SHP77 (cell line): ENCODE measurements around the gene MPDU1.

ENCODE experiments used
- DNase-seq, 2 experiments: peaks; one replicate each; lab custom pipeline; 2025; lab: John Stamatoyannopoulos, UW

MPDU1 gene

DNA sequence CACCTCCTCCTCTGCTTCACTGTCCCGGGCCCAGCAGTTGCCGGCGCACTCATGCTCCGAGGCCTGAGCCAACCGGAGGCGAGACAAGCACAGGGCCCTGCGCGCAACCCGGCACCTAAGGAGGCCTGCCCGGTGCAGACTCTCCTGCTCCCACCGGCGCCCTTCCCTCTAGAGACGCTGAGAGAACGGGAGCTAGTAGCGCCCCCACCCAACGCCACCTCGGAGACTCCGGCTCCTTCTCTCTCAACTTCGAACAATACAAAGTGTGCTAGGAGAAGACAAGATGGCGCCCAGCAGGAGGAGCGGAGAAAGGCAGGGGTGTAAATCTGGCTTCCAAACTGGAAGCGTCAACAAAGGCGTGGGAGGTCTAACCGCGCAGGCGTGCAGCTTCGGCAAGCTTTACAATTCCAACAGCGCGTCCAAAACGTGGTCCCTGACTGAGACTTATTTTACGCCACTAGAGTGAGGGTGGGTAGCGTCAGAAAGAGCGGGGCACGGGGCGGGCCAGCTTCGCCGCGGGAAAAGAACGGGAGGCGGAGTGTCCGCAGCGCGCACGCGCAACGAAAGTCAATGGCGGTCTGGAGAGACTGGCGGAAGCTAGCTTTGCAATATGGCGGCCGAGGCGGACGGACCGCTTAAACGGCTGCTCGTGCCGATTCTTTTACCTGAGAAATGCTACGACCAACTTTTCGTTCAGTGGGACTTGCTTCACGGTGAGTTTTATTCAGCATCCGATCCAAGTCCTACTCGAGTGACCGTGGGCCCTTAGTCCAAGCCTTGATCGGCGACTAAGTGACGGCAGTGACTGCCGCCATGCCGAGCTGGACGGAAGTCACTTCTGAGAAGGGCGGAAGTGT lies at the start of gene MPDU1:
Gene MPDU1 (plus strand): TSS at position 600 of the 857 bp plus-strand sequence. CDS start 11 bp downstream, at position 611.
- peak; percentile 98 for DNase-seq

DNA sequence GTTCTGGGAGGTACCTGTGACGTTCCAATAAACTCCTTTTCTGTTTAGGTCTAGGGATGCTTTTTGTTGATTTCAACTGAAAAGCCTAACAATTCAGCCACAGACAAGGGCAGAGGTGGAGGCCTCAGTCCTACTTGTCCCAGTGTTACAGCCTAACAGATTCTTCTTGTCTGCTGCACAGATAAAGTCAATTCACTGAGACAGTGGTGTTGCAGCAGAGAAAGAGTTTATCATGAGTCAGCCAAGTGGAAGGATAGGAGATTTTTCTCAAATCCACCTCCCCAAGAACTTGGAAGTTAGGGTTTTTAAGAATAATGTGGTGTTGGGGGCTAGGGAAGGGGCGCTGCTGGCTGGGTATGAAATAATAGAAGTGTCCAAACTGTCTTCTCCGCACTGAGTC lies 45.6 kb upstream of the MPDU1 start:
- no peak for DNase-seq

DNA sequence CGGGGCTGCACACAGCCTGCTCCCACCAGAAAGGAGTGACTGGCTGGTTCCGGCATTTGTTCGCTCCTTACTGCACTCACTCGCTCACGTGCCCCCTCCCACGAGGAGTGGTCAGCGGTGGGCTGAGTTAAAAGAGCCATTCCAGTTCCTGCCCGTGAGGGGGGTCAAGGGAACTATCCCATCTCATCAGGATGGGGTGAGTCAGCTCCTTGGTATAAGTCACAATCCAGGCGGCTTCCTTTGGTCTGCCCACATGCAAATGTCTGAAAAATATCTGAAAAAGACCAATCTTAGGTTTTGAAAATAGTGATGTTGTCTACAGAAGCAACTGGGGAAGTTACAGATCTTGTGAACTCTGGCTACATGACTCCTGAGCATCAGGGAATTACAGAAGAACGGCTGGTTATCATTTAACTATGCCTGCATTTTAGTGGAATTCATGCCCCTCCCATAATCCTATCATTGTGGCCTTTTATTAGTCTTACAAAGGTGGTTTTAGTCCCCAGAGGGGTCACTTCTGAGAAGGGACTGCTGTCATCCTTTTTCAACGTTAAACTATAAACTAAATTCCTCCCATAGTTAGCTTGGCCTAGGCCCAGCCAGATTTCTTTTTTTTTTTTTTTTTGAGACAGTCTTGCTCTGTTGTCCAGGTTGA lies 44.6 kb upstream of the MPDU1 start:
- no peak for DNase-seq

DNA sequence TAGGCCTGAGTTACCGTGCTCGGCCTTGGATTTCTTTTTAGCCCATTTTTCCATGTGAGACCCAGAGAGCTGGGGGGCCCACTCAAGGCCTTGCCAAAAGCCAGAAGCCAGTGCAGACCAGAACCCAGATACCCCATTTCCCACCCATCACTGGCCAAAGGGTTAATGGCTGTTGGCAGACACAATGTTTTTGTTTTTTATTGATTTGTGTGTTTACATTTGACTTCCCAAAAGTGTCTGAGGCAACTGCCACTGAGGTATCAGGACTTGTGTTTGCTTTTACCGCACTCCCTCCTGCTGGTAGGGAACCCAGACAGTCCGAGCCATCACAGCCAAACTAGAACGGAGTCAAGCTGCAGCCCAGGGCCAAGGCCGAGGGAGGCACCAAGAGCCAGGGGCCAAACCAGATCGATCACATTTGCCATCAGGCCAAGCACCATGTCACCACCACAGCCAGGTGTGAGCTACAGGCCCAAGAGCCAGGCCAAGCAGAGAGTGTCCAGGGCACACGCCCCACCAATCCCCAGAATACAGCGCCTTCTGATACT lies 42.5 kb upstream of the MPDU1 start:
- no peak for DNase-seq

DNA sequence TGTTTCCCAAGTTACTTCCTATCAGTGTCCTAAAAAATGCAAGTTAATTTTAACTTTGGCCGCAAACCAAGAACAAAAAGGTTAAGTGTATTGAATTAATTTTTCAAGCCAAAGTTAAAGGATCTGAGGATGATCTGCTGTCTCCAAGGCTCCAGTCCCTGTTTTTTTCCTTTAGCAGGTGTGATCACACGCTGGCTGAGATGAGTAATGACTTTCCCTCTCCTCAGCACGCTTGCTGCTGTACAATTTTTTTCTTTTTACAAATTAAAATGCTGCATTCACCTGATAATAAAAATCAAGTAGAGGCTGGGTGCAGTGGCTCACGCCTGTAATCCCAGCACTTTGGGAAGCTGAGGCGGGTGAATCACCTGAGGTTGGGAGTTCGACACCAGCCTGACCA lies 38.7 kb upstream of the MPDU1 start:
- no peak for DNase-seq

DNA sequence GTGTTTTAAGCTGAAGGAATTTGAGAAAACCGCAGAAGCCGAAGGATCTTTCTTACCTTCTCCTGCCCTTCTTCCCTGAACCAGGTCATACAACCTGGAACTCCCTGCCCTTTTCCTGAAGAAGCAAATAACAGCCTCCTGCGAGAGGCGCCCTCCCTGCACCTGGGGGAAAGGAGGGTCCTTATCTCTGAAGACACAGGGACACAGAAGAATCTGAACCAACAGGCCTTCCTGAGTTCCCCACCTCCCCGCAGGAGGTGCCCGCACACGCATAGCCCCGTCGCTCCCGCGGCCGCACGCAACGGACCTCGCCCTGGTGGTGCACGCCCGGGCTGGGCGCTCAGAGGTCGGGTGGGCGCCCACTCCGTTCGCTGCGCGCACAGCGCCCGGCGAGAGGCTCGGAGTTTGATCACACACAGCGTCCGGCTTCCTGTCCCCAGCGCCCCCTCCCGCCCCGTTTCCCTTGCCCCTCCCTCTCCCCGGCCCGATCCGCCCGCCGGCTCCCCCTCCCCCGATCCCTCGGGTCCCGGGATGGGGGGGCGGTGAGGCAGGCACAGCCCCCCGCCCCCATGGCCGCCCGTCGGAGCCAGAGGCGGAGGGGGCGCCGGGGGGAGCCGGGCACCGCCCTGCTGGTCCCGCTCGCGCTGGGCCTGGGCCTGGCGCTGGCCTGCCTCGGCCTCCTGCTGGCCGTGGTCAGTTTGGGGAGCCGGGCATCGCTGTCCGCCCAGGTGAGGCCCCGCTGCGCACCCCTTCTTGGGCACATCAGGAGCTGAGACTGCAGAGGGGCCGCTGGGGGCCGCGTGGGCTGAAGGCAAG lies 34.9 kb upstream of the MPDU1 start, which contains the start of gene TNFSF12:
Gene TNFSF12 (plus strand): TSS at position 474 of the 816 bp plus-strand sequence. CDS start 96 bp downstream, at position 570.
- peak in 1 of 2 experiments; percentile 23 for DNase-seq

DNA sequence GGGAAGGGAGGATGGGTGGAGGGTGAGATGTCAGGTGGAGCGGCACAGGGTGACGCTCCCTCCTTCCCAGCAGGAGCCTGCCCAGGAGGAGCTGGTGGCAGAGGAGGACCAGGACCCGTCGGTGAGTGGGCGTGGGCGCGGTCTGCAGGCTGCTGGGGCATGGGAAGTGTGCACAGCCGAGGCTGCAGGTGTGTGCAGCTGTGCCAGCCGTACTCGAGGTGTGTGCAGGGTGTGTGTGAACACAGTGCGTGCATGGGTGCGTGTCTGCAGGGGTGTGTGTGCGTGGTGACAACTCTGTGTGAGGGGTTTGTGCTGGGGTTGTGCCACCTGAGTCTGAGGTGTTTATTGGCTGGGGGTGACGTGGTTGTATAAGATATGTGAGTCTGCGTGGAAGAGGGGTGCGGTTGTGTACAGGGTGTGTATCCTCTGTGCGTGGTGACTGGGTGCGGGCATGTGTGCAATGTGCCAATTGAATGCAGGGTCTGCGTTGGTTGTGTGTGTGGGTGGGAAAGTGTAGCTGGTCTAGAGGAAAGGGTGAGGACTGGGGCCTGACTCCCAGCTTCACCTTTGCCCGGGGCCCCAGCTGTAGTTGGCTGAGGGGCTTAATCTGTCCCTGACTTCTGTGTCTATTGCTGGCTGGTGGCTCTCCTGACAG lies 34.1 kb upstream of the MPDU1 start:
- DNase-seq: no peak

DNA sequence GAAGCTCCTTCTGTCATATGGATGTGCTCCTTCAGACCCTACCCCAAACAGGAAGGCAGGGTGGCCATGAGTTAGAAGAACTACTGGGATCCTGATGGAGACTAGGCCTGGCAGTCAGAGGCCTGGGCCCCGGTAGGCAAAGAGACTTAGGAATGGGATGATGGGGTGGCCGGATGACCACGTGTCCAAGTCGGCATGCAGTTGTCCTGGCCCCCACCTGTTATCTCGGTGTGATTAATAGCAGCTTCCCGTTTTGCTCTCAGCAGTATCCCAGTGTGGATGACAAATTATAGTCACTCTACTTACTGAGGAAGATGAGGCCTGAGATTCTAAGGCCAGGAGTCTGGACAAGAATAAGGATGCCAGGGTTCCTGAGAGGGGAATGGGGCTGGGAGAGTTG lies 33.3 kb upstream of the MPDU1 start:
- no peak for DNase-seq

DNA sequence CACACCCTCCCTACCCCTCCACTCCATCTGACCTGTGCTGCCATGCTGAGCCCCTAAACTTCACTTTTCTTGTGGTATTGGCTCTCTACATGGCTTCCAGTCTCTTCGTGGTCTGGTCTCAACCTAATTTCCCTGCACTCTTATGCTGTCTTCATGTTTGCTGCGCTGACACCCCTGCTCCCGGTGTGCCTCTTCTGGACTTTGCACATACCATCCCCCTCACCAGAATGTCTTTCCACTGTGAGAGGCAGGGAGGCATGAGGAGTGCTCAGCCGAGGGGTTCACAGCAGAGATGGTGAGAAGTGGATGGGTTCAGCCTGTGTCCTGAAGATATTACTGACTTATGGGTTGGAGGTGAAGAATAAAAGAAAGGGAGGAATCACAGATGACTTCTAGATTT lies 32.3 kb upstream of the MPDU1 start:
- no peak for DNase-seq

DNA sequence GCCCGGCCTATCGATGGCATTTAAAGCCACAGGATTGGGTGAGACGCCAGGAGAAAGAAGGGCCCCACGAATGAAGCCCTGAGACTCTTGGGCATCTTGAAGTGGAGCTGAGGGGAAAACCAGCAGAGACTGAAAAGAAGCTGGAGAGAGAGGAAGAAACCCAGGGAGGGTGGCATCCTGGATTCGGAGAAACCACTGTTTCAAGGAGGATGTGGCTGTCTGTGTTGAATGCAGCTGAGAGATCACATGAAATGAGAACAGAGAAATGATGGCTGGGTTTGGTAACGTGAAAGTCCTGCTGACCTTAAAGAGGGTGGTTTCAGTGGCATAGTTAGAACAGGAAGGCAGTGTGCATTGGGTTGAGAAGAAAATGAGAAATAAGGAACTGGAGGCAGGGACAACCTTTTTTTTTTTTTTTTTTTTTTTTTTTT lies 31.0 kb upstream of the MPDU1 start:
- DNase-seq: no peak

DNA sequence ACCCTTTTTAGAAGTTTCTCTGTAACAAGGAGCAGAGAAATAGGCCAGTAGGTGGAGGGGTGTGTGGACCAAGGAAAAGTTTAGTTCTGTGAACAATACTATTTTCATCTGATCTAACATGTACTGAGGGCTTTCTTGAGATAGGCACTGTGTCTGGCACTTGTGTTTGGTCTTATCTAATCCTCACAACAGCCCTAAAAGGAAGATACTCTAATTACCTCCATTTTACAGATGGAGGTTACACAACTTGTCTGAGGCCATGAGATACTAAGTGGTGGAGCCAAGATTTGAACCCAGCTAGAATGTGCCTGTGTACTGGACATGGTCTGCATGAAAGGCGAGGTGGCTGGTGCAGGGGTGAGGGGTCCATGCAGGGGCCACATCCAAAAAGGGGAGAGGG lies 30.3 kb upstream of the MPDU1 start:
- no peak for DNase-seq

DNA sequence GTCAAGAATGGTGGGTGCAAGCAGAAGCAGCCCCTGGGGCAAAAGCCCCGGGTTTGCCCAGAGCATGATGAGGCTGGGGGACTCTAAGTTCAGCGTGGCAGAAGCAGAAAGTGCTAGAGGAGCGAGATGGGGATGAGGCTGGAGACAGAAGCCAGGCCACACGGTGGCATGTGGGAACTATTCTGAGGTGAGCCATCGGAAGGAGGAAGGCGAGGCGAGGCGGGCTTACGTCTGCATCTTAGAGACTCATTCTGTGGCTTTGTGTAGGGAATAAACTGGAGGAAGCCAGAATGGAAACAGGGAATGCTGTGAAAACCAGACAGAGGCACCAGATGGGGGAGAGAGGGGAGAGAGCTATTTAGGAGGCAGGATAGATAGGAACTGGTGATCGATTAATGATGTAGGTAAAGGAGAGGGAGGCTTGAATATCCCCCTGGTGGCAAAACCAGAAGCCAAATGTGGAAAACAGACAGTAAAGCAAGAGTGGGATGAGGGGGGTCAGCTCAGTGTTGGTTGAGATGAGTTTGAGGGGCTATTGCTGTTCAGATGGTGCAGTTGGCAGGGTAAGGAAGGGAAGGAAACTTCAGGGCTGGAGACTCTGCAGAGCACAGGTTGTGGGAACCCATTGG lies 28.2 kb upstream of the MPDU1 start:
- DNase-seq: no peak

DNA sequence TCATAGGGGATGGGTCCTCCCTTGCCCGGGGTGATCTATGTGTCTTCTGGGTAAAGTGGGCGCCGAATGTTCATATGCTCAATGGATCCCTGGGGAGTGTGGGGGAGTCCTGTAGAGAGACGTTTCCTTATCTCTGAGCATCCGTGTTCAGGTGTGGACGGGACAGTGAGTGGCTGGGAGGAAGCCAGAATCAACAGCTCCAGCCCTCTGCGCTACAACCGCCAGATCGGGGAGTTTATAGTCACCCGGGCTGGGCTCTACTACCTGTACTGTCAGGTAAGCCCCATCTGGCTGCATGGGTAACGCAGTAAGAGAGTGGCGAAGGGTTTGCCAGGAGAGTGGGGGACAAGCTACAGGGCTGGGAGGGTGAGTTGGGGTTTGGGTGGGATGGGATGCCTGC lies 27.0 kb upstream of the MPDU1 start:
- DNase-seq: no peak

DNA sequence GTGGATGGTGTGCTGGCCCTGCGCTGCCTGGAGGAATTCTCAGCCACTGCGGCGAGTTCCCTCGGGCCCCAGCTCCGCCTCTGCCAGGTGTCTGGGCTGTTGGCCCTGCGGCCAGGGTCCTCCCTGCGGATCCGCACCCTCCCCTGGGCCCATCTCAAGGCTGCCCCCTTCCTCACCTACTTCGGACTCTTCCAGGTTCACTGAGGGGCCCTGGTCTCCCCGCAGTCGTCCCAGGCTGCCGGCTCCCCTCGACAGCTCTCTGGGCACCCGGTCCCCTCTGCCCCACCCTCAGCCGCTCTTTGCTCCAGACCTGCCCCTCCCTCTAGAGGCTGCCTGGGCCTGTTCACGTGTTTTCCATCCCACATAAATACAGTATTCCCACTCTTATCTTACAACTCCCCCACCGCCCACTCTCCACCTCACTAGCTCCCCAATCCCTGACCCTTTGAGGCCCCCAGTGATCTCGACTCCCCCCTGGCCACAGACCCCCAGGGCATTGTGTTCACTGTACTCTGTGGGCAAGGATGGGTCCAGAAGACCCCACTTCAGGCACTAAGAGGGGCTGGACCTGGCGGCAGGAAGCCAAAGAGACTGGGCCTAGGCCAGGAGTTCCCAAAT lies 26.4 kb upstream of the MPDU1 start:
- DNase-seq: no peak

DNA sequence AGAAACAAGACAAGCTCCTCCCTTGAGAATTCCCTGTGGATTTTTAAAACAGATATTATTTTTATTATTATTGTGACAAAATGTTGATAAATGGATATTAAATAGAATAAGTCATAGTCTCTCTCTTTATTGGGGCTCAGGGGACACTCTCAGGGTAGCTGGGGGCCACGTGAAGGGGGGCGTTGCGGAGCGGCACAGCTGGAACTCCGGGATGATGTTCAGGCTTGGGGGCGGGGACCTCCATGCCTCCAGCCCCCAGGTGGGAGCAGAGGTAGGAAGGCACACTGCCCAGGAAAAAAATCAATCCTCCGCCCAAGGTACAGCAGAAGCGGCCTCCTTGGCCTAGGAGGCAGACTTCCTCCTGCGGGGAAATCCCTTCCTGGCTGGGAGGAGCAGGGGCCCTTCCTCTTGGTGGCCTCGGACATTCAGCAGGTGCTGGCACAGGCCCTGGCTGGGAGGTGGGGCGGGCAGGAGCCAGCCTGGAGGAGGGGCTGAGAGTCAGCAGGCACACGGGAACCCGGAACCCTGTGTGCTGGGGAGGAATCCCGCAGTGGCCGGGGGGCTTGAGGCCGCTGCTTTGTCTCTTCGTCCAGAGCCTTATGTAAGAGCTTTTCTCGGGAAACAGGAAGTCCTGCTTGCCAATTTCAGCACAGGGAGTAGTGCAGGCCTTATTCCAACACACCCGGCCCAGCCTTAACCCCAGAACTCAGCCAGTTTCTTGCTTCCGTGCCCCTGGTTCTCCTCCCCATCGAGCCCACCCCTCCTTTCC lies 25.7 kb upstream of the MPDU1 start:
- DNase-seq: peak; percentile 86 to 90

DNA sequence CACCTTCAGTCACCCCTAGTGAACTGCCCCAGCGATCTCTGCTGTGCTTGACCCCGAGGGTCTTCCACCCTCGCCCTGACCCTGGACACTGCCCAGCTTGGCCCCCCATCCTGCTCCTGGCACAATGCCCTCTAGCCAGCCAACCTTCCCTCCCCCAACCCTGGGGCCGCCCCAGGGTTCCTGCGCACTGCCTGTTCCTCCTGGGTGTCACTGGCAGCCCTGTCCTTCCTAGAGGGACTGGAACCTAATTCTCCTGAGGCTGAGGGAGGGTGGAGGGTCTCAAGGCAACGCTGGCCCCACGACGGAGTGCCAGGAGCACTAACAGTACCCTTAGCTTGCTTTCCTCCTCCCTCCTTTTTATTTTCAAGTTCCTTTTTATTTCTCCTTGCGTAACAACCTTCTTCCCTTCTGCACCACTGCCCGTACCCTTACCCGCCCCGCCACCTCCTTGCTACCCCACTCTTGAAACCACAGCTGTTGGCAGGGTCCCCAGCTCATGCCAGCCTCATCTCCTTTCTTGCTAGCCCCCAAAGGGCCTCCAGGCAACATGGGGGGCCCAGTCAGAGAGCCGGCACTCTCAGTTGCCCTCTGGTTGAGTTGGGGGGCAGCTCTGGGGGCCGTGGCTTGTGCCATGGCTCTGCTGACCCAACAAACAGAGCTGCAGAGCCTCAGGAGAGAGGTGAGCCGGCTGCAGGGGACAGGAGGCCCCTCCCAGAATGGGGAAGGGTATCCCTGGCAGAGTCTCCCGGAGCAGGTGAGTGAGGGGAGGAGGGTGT lies 24.9 kb upstream of the MPDU1 start, which contains the start of gene TNFSF13:
Gene TNFSF13 (plus strand): TSS at position 207 of the 776 bp plus-strand sequence. CDS start 290 bp downstream, at position 497.
- peak in 1 of 2 experiments; percentile 32 for DNase-seq

DNA sequence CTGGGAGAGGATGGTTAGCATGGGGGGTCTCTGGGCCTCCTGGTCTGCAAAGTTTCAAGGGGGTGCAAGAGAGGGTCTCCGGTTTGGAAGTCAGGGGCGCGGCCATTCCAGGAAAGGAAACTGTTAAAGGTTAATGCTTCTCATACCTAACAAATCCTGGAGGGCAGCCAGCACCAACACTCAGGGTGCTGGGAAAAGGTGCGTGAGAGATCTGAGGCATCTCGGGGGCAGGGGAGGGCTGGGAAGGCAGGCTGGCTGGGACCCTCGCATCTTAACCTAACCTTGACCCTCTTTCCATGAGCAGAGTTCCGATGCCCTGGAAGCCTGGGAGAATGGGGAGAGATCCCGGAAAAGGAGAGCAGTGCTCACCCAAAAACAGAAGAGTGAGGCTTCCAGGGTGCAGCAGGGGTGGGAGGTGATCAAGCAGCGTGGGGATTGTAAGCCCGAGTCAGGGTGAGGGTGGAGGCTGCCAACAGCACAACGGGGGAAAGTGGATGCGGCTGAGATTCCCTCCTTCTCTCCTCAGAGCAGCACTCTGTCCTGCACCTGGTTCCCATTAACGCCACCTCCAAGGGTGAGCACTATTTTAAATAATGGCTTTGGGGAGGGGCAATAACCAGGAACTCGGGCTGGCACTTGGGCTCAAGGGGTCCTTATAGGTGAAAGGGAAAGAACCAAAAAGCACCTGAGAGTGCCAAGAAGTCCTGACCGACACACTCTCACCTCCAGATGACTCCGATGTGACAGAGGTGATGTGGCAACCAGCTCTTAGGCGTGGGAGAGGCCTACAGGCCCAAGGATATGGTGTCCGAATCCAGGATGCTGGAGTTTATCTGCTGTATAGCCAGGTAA lies 24.1 kb upstream of the MPDU1 start:
- DNase-seq: peak in 1 of 2 experiments; percentile 25
